H1 (cell line): Measurements from ENCODE around the gene GPS1. TPM values are rescaled to one million over a fixed set of nuclear protein-coding genes. Genes with fewer than 3 reads are reported as not detected.

Source experiments
- BRCA1 ChIP-seq: IDR thresholded peaks from 2 replicates; pipeline ENCODE4 v1.6.1; 2012; ENCODE audit warnings: low read depth, low read length, improper control_type of control experiment
- CHD1 ChIP-seq: IDR thresholded peaks from 2 replicates; pipeline ENCODE4 v1.6.1; 2012; ENCODE audit warnings: low read depth, low read length, improper control_type of control experiment
- CHD2 ChIP-seq: IDR thresholded peaks from 2 replicates; pipeline ENCODE4 v1.6.1; 2012; ENCODE audit warnings: low read length, improper control_type of control experiment
- CTBP2 ChIP-seq: IDR thresholded peaks from 2 replicates; pipeline ENCODE4 v1.7.0; 2011; ENCODE audit warnings: borderline replicate concordance, mild to moderate bottlenecking, moderate library complexity, mixed read lengths, low read length; ENCODE audit not compliant: insufficient read depth, insufficient read length
- EGR1 ChIP-seq: IDR thresholded peaks from 2 replicates; pipeline ENCODE4 v1.6.1; 2011; ENCODE audit warnings: low read depth, low read length, borderline replicate concordance
- EZH2 ChIP-seq: fragments of 200-600 bp; sonication (generic); IDR thresholded peaks from 2 replicates; pipeline ENCODE4 v1.7.1; 2012; ENCODE audit warnings: low read depth, mild to moderate bottlenecking, moderate library complexity, low read length, inconsistent platforms; ENCODE audit not compliant: severe bottlenecking
- FOSL1 ChIP-seq: IDR thresholded peaks from 2 replicates; pipeline ENCODE4 v1.6.1; 2011; ENCODE audit warnings: mild to moderate bottlenecking, low read depth, low read length, moderate library complexity; ENCODE audit not compliant: insufficient read depth
- GABPA ChIP-seq: IDR thresholded peaks from 2 replicates; pipeline ENCODE4 v1.6.1; 2011; ENCODE audit warnings: mild to moderate bottlenecking, low read length, moderate library complexity, borderline replicate concordance; ENCODE audit not compliant: insufficient read depth
- JUND ChIP-seq: IDR thresholded peaks from 2 replicates; pipeline ENCODE4 v1.6.1; 2011; ENCODE audit warnings: mild to moderate bottlenecking, improper control_type of control experiment, low read length
- KDM4A ChIP-seq: IDR thresholded peaks from one replicate; pipeline ENCODE4 v1.7.1; 2012; ENCODE audit warnings: low read depth, mild to moderate bottlenecking, moderate library complexity, low read length, inconsistent platforms; ENCODE audit not compliant: severe bottlenecking
- MAX ChIP-seq: IDR thresholded peaks from 2 replicates; pipeline ENCODE4 v1.6.1; 2012; ENCODE audit warnings: inconsistent platforms
- POLR2A ChIP-seq, 2 experiments: IDR thresholded peaks; 1 replicate in 1 of 2; 2 replicates in 1 of 2; pipeline ENCODE4 v1.6.1; 2011; ENCODE audit warnings: low read depth in 2 of 2, low read length in 2 of 2, mild to moderate bottlenecking in 2 of 2; ENCODE audit errors: control extremely low read depth in 1 of 2
- POLR2AphosphoS5 ChIP-seq: IDR thresholded peaks from 2 replicates; pipeline ENCODE4 v1.6.1; 2011; ENCODE audit warnings: low read depth, low read length
- POU5F1 ChIP-seq: IDR thresholded peaks from 2 replicates; pipeline ENCODE4 v1.6.1; 2011; ENCODE audit warnings: low read depth, mild to moderate bottlenecking, low read length, moderate library complexity
- RBBP5 ChIP-seq: IDR thresholded peaks from 2 replicates; pipeline ENCODE4 v1.7.1; 2012; ENCODE audit warnings: low read depth, mild to moderate bottlenecking, inconsistent platforms, low read length, moderate library complexity, borderline replicate concordance
- SIN3A ChIP-seq, 2 experiments: IDR thresholded peaks in 1 of 2; conservative IDR thresholded peaks in 1 of 2; 2 replicates each; pipeline ENCODE4 v1.6.1; 2011 to 2012; ENCODE audit warnings: low read length in 2 of 2, improper control_type of control experiment in 1 of 2, low read depth in 1 of 2, mild to moderate bottlenecking in 1 of 2
- SP4 ChIP-seq: IDR thresholded peaks from 2 replicates; pipeline ENCODE4 v1.6.1; 2012; ENCODE audit warnings: low read length, inconsistent platforms
- SRF ChIP-seq: IDR thresholded peaks from 2 replicates; pipeline ENCODE4 v1.6.1; 2011; ENCODE audit warnings: mild to moderate bottlenecking, low read depth, low read length, moderate library complexity
- TAF1 ChIP-seq: IDR thresholded peaks from 2 replicates; pipeline ENCODE4 v1.6.1; 2011; ENCODE audit warnings: mild to moderate bottlenecking, low read depth, low read length
- TAF7 ChIP-seq: optimal IDR thresholded peaks from 2 replicates; pipeline ENCODE3; 2011; ENCODE audit warnings: low read depth, mild to moderate bottlenecking, inconsistent platforms, low read length, moderate library complexity, borderline replicate concordance
- TBP ChIP-seq: IDR thresholded peaks from 2 replicates; pipeline ENCODE4 v1.6.1; 2011; ENCODE audit warnings: low read depth, low read length, improper control_type of control experiment
- YY1 ChIP-seq: IDR thresholded peaks from 2 replicates; pipeline ENCODE4 v1.6.1; 2011; ENCODE audit warnings: low read depth, mild to moderate bottlenecking, low read length
- polyA plus RNA-seq, 7 experiments: library from polyadenylated mRNA; depleted of rRNA in 3 of 7; stranded (reverse) in 5 of 7; unstranded in 2 of 7; fragments of >200 nt in 5 of 7; fragments of 200-250 nt in 2 of 7; gene quantifications; 1 replicate in 5 of 7; 2 replicates in 1 of 7; 4 replicates in 1 of 7; pipeline versions ENCODE4 v1.2.1 to v1.2.3, GENCODE V29; 2011 to 2013; ENCODE audit warnings: missing spikeins in 2 of 7, mixed read lengths in 2 of 7
- total RNA-seq: library from RNA; stranded (reverse); fragmentation: NEBNext Ultra II Directional; extraction: Animal tissue kit (Norgen Biotek cat#: 25700); gene quantifications from 2 replicates; pipeline ENCODE4 v1.2.1, GENCODE V29; 2021
- TF ChIP-seq, protein P1 (sequence below): IDR thresholded peaks from 2 replicates; pipeline ENCODE4 v1.6.1; 2011; ENCODE audit warnings: low read depth, mild to moderate bottlenecking, low read length; ENCODE audit not compliant: insufficient read depth

GPS1 gene
- total and polyA plus RNA-seq, 2 of the 8 experiments (the other 6 are each of a cell fraction or from before 2014, with no cell fraction given), result 153 to 277 TPM

- no peak for TF ChIP-seq CTBP2
- TF ChIP-seq KDM4A, result no peak
- TF ChIP-seq POLR2AphosphoS5, result no peak
- TF ChIP-seq, protein P1, sequence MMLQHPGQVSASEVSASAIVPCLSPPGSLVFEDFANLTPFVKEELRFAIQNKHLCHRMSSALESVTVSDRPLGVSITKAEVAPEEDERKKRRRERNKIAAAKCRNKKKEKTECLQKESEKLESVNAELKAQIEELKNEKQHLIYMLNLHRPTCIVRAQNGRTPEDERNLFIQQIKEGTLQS, result no peak
- no peak for TF ChIP-seq EGR1
- no peak for TF ChIP-seq JUND
- TF ChIP-seq RBBP5, result no peak
- TF ChIP-seq MAX, result no peak
- TF ChIP-seq YY1, result no peak
- TF ChIP-seq CHD2, result 0 out of 2 replicates have a peak, but pooled peaks have one; percentile 12
- no peak for TF ChIP-seq FOSL1
- TF ChIP-seq SRF, result no peak
- TF ChIP-seq SIN3A (conservative IDR thresholded peaks at IDR 0.05 in 1 of 2, IDR thresholded peaks at IDR 0.05 in 1 of 2; ENCODE audit: low read depth in 1 of 2, low read length in 2 of 2), result peak in 1 of 2 experiments; percentile 73; a peak in 1 of 4 replicates
- TF ChIP-seq SP4, result no peak
- TF ChIP-seq TAF7, result no peak
- TF ChIP-seq CHD1, result no peak
- TF ChIP-seq BRCA1, result no peak
- no peak for TF ChIP-seq POLR2A (IDR thresholded peaks at IDR 0.05; ENCODE audit: control extremely low read depth in 1 of 2, low read depth in 2 of 2, low read length in 2 of 2)
- no peak for TF ChIP-seq EZH2
- TF ChIP-seq TAF1, result no peak
- peak; percentile 77; the same call in 1 of the 2 replicates for TF ChIP-seq GABPA
- no peak for TF ChIP-seq TBP
- no peak for TF ChIP-seq POU5F1
Measured at GRCh38 chr17:82019690-82020571, 31.8 kb upstream of the GPS1 start (continued).
